Stimulated activated CD4-positive, alpha-beta T cell treated with anti-CD3 and anti-CD28 coated beads, Interleukin-15, amount 100 ng/mL, for 24 hours (primary cell): ENCODE results near the gene ZCWPW1.
"Not testable (repeated sequence)": the region's sequence is repeated elsewhere in the genome, so short reads cannot be mapped to it uniquely, and the experiment has no call there.

Experiments
- DNase-seq: peaks from one replicate; pipeline ENCODE4 v3.0.0-alpha.2; 2020

ZCWPW1 gene

GRCh38 chr7:100371561-100372171, 56.8 kb downstream of the ZCWPW1 start:
- DNase-seq, result no peak

- no peak for DNase-seq
Measured at GRCh38 chr7:100370746-100371145, 57.8 kb downstream of the ZCWPW1 start.

DNA sequence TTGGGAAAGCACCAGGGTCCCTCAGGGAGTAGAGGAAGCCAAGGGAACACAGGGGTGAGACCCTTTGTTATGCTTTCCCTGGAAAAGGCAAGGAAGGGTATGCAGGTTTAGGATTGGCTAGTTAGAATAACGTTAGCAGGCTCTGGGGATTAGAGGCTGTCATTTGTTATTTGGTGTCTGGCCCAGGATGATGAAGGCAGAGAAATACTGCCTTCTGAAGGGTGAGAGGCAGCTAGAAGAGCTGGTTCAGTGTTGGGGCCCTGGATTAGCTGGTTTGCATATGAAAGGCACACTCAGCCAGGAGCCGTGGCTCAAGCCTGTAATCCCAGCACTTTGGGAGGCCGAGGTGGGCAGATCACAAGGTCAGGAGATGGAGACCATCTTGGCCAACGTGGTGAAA, 58.2 kb downstream of the ZCWPW1 start:
- DNase-seq, result no peak

DNA sequence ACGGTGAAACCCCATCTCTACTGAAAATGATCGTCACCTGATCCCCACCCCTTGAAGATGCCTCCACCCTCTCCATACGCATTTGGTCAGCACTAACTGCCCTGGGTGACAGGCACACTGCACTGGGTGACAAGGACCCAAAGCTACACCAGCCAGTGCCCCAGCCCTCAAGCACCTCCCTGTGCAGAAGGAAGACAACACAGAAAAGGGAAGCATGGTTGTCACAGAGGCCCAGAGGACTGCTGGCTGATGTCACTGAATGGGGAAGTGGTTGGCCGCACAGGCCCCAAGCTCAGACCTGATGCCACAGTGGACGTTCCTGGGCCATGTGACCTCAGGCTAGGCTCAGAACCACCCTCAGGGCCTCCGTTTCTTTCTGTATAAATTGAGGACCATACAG, 59.4 kb downstream of the ZCWPW1 start:
- DNase-seq, result no peak

GRCh38 chr7:100367676-100368613, 60.6 kb downstream of the ZCWPW1 start:
- DNase-seq, result no peak

GRCh38 chr7:100367251-100367620, 61.3 kb downstream of the ZCWPW1 start:
- no peak for DNase-seq

DNA sequence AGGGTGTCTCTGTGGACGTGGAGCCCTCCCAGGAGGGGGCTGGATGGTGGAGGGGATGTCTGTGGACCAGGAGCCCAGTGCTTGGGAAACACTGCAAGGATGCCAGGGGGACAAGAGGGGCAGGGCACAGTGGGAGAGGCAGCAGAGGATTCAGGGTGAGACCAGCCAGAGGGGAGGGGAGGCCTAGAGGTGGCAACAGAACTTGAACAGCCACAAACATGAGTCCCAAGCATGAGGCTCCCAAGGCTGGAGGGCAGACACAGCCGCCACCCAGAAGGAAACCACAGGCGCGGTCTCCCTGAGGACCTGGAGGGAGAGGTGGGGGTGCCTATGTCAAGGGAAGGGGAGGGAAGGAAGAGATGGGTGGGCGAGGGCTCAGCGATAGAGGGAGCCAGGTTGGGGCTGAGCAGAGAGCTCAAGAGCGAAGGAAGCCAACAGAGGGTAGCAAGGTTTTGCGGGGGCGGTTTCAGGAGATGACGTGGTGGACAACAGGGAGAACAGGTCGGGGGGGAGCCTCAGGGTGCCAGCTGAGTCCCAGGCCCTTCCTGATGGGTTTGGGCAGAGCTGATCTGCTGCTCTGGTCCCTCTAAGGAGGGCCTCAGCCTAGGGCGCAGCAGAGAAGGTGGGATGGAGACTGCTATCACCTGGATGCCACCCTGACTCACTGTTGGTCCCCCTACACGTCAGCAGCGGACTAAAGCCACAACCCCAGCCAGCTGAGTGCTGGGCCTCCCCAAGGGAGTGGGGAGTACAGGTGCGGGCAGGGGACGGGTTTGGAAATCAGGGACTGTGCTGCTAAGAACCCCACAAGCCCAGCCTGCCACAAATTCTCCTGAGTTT, 61.9 kb downstream of the ZCWPW1 start:
- peak; percentile 54 for DNase-seq

GRCh38 chr7:100365998-100366367, 62.5 kb downstream of the ZCWPW1 start:
- not testable (repeated sequence) for DNase-seq

GRCh38 chr7:100364480-100364879, 64.0 kb downstream of the ZCWPW1 start:
- DNase-seq, result no peak

DNA sequence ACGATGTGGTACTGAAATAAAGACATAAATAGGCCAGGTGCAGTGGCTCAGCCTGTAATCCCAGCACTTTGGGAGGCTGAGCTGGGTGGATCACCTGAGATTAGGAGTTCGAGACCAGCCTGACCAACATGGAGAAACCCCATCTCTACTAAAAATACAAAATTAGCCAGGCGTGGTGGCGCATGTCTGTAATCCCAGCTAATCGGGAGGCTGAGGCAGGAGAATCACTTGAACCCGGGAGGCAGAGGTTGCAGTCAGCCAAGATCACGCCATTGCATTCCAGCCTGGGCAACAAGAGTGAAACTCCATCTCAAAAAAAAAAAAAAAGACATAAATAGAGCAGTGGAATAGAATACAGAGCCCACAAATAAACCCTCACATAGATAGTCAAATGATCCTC, 64.7 kb downstream of the ZCWPW1 start:
- DNase-seq, result not testable (repeated sequence)

- DNase-seq, result no peak
Measured at GRCh38 chr7:100363098-100363497, 65.4 kb downstream of the ZCWPW1 start.

GRCh38 chr7:100360135-100360854, 68.2 kb downstream of the ZCWPW1 start:
- DNase-seq, result no peak

DNA sequence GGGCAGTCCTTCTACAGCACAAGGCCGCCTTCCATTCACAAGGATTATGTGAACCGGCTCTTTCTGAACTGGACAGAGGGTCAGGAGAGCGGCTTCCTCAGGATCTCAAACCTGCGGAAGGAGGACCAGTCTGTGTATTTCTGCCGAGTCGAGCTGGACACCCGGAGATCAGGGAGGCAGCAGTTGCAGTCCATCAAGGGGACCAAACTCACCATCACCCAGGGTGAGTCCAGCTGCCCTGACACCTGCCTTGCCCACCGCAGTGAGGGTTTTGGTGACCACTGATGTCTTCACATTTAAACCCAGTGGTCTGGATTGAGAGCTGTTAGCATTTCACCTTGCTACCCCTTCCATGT, 69.7 kb downstream of the ZCWPW1 start:
- DNase-seq, result no peak

GRCh38 chr7:100358027-100358856, 70.3 kb downstream of the ZCWPW1 start, which contains the start of gene PILRB:
Gene PILRB (plus strand): TSS chr7:100358117. CDS start chr7:100358303, 186 bp downstream.
- no peak for DNase-seq

- no peak for DNase-seq
Measured at GRCh38 chr7:100357131-100357561, 71.4 kb downstream of the ZCWPW1 start.

- no peak for DNase-seq
Measured at GRCh38 chr7:100356416-100357068, 72.0 kb downstream of the ZCWPW1 start.

DNA sequence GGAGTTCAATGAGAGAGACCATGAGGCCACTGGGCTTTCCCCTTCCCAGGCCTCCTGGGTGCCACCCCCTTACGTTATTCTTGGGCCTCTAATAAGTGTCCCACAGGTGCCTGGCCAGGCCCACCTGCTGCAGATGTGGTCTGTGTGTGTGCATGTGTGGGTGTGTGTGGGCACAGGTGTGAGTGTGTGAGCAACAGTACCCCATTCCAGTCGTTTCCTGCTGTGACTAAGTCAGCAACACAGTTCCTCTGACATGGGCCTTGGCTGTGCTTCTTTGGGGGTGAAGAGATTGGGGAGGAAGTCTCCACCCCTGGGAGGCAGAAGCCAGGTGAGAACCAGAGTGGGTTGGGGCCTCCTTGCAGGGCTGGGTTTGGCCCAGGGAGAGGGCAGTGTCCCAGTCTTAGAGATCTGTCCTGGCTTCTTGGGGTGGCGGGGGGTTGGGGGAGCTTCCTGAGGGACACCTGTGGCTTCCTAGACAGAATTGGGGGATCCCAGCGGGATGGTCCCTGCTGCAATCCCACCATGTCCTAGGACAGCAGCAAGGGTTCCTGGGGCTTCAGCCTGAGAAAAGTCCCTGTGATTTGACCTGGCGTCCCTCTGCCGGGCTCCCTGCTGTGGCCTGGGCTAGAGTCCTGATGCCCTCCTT, 74.7 kb downstream of the ZCWPW1 start:
- peak; percentile 56 for DNase-seq

DNA sequence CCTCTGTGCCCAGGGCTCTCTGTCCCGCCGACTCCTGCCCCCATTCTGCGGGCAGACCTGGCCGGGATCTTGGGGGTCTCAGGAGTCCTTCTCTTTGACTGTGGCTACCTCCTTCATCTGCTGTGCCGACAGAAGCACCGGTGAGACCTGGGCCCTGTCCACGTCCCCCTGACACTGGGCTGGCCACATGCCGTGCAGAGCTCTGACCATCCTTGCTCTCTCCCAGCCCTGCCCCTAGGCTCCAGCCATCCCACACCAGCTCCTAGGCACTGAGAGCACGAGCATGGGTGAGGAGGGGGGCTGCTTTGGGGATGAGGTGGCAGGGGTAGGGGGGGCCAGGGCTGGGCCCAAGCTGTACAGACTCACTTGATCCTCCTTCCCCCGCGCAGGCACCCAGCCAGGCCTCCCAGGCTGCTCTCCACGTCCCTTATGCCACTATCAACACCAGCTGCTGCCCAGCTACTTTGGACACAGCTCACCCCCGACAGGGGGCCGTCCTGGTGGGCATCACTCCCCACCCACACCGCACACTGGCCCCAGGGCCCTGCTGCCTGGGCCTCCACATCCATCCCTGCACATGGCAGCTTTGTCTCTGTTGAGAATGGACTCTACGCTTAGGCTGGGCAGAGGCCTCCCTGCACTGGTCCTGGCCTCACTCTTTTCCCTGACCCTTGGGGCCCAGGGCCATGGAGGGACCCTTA, 75.4 kb downstream of the ZCWPW1 start:
- no peak for DNase-seq

- not testable (repeated sequence) for DNase-seq
Measured at GRCh38 chr7:100352230-100352781, 76.2 kb downstream of the ZCWPW1 start.

GRCh38 chr7:100351657-100352058, 76.8 kb downstream of the ZCWPW1 start:
- no peak for DNase-seq
